ENCODE measurements around the gene CPNE6. TPM values are rescaled to one million over a fixed set of nuclear protein-coding genes. Genes with fewer than 3 reads are reported as not detected.

Gene CPNE6
- polyA plus RNA-seq, 1 experiment, result not detected

DNA sequence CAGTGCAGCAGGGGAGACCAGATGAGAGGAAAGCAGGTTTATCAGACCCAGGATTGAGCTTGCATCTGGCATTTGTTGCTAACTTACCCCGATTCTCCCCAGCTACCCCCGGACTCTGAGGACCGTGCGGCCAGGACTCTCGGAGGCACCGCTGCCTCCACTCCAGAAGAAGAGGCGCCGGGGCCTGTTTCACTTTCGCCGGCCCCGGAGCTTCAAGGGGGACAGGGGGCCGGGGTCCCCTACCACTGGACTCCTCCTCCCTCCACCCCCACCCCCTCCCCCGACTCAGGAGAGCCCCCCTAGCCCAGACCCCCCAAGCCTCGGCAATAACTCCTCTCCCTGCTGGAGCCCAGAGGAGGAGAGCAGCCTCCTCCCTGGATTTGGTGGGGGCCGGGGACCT lies 6.5 kb upstream of the CPNE6 start:
- Histone ChIP-seq H3K27ac (ENCODE audit: low read depth, low read length) (no peak overlapping the region), H3K4me3 (ENCODE audit: low read depth, low read length) (no peak overlapping the region), H3K9me3 (ENCODE audit: control insufficient read depth, insufficient read depth, low read length) (no peaks in the 10 kb centered on the region), H3K27me3 (ENCODE audit: control insufficient read depth, insufficient read depth, low read length) (peaks cover 49% of the 10 kb centered on the region)
- ChIA-PET POLR2A (no interaction called here), CTCF (interaction anchor here (0.9 to 6.3 kb wide), 3 partner anchors 9 to 44 kb away, joined by 3 to 44 read pairs (median 3); no protein-coding TSS in a partner anchor)
- no peak for DNase-seq (ENCODE audit: low read depth, low spot score)
- TF ChIP-seq, protein P1, sequence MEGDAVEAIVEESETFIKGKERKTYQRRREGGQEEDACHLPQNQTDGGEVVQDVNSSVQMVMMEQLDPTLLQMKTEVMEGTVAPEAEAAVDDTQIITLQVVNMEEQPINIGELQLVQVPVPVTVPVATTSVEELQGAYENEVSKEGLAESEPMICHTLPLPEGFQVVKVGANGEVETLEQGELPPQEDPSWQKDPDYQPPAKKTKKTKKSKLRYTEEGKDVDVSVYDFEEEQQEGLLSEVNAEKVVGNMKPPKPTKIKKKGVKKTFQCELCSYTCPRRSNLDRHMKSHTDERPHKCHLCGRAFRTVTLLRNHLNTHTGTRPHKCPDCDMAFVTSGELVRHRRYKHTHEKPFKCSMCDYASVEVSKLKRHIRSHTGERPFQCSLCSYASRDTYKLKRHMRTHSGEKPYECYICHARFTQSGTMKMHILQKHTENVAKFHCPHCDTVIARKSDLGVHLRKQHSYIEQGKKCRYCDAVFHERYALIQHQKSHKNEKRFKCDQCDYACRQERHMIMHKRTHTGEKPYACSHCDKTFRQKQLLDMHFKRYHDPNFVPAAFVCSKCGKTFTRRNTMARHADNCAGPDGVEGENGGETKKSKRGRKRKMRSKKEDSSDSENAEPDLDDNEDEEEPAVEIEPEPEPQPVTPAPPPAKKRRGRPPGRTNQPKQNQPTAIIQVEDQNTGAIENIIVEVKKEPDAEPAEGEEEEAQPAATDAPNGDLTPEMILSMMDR (IDR thresholded peaks at IDR 0.05; ENCODE audit: low read depth, low read length), result no peak

DNA sequence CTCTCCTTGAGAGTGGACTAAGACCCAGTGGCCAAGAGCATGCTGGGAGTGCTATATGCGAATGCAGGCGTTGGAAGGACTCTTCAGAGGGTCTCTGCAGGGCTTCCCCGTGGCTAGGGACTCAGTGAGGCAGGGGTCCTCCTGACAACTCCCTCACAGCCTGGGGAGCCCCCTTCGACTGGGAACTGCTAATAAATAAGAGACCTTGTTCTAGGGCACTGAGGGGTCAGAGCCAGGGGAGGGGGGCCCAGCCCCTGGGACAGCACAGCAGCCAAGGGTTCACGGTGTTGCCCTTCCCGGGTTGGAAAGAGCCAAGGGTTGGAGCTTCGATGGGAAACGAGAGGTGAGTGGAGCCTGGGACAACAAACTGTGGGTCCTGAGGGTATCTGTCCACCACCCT lies 6.0 kb upstream of the CPNE6 start:
- Histone ChIP-seq H3K4me3 (ENCODE audit: low read depth, low read length) (no peak overlapping the region), H3K27ac (ENCODE audit: low read depth, low read length) (no peak overlapping the region), H3K27me3 (ENCODE audit: control insufficient read depth, insufficient read depth, low read length) (peaks cover 52% of the 10 kb centered on the region), H3K9me3 (ENCODE audit: control insufficient read depth, insufficient read depth, low read length) (no peaks in the 10 kb centered on the region)
- TF ChIP-seq, protein P1 (IDR thresholded peaks at IDR 0.05; ENCODE audit: low read depth, low read length), result no peak
- no peak for DNase-seq (ENCODE audit: low read depth, low spot score)
- ChIA-PET POLR2A (no interaction called here), CTCF (interaction anchor here (0.9 to 6.3 kb wide), 3 partner anchors 9 to 43 kb away, joined by 3 to 44 read pairs (median 3); no protein-coding TSS in a partner anchor)

DNA sequence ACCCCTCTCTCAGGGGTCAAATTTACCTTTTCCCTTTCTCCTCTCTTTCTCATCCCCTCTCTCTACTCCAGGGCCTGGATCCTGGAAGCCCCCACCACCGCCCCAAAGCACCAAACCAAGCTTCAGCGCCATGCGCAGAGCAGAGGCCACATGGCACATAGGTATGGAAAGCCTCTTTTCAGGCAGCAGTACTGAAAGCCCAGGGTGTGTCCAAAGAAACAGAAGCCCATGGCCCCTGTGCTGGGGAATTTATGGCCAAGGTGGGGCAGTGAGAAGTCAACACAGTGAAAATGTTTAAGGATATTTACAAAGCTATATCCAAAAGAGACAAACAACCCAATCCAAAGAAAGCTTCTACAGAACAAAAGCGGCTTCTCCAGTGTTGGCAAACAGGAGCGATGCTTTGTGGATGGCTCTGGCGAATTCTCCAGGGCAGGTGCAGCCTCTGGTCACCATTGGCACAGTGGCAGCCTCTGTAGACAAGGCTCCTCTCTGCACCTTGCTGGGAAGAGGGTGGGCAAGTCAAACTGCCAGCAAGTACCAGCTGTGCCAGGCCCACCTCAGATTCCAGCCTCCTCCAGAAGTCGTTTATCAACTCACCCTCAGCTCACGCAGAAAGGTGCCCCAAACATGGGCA lies 4.7 kb upstream of the CPNE6 start:
- TF ChIP-seq, protein P1 (IDR thresholded peaks at IDR 0.05; ENCODE audit: low read depth, low read length), result no peak
- CTCF ChIA-PET, result interaction anchor here (0.8 to 1.6 kb wide), 3 partner anchors 8 to 42 kb away, joined by 5 to 6 read pairs (median 6); no protein-coding TSS in a partner anchor
- DNase-seq (ENCODE audit: low read depth, low spot score), result no peak
- Histone ChIP-seq H3K27me3 (ENCODE audit: control insufficient read depth, insufficient read depth, low read length) (peaks cover 52% of the 10 kb centered on the region), H3K4me3 (ENCODE audit: low read depth, low read length) (no peak overlapping the region), H3K9me3 (ENCODE audit: control insufficient read depth, insufficient read depth, low read length) (no peaks in the 10 kb centered on the region), H3K27ac (ENCODE audit: low read depth, low read length) (no peak overlapping the region)
- POLR2A ChIA-PET, result no interaction called here

DNA sequence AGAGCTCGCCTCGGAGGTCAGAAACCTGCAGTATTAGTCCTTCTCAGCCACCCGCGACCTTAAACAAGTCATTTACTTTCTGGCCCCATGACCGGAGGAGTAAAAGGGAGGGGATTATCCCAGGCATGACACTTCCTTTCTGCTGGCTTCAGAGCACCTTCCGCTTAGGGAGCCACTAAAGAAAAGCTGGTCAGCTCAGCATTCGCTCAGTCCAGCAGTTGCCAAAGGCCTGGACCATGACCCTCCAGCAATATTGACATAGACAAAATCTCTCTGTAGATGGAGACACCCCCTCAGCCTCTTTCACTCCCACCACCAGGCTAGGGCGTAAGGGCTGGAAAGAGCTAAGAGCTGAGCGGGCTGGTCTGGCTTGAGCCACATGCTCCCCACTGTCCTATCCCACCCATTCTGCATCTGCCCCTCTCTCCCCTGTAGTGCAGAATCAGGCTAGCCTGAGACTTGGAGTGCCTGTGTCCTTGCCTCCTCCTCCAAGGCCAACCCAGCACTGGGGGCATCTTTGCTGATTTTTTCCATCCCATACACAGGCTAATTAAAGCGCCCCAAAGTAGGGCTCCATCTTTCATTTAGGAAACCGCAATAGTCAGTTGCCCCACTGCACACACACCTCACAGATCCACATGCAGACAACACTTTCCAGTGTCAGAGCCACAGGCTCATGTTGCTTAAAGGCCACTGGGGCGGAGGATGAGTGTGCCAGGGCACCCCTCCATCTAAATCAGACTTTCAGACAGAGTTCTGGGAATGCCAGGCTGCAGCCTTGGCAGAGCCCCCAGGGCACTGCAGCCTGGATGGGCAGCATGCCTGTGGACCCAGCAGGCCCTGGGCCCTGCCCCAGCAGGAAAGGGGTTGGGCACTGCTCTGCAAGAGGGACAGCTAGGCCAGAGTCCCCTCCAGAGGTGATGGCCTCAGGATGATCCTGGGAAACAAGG lies 4.0 kb upstream of the CPNE6 start:
- ChIA-PET POLR2A (no interaction called here), CTCF (interaction anchor here (0.8 to 1.6 kb wide), 3 partner anchors 9 to 41 kb away, joined by 5 to 6 read pairs (median 6); no protein-coding TSS in a partner anchor)
- no peaks in the 10 kb centered on the region for H3K9me3 ChIP-seq (ENCODE audit: control insufficient read depth, insufficient read depth, low read length)
- peaks cover 55% of the 10 kb centered on the region for H3K27me3 ChIP-seq (ENCODE audit: control insufficient read depth, insufficient read depth, low read length)
- H3K27ac ChIP-seq (ENCODE audit: low read depth, low read length), result no peak overlapping the region
- TF ChIP-seq, protein P1 (IDR thresholded peaks at IDR 0.05; ENCODE audit: low read depth, low read length), result no peak
- no peak for DNase-seq (ENCODE audit: low read depth, low spot score)
- H3K4me3 ChIP-seq (ENCODE audit: low read depth, low read length), result no peak overlapping the region
